Activated naive CD4-positive, alpha-beta T cell treated with anti-CD3 and anti-CD28 coated beads, Interleukin-2, amount 10 ng/mL, durations not matched to agents 7 days and 5 days (primary cell): ENCODE data around the gene CACNA2D3.

Experiments
- CTCF ChIA-PET: fragments of 350-600 bp; sonication (Branson Sonifier 250); formaldehyde crosslinking; loops from one replicate; lab custom pipeline; 2021; ENCODE audit warnings: antibody characterized with exemption; lab: Charles Lee
- DNase-seq: peaks from one replicate; pipeline ENCODE4 v3.0.0-alpha.2; 2020
- H3K27ac Mint-ChIP-seq: one replicate; pipeline ENCODE4 v1.8.0; 2021; ENCODE audit warnings: mild to moderate bottlenecking, moderate library complexity, mixed read lengths
- H3K27me3 Mint-ChIP-seq: one replicate; pipeline ENCODE4 v1.8.0; 2021; ENCODE audit warnings: mild to moderate bottlenecking, mixed read lengths
- H3K36me3 Mint-ChIP-seq: one replicate; pipeline ENCODE4 v1.8.0; 2021; ENCODE audit warnings: mixed read lengths
- H3K4me1 Mint-ChIP-seq: one replicate; pipeline ENCODE4 v1.8.0; 2021; ENCODE audit warnings: mixed read lengths
- H3K4me3 Mint-ChIP-seq: one replicate; pipeline ENCODE4 v1.8.0; 2021; ENCODE audit warnings: mild to moderate bottlenecking, moderate library complexity, mixed read lengths
- H3K9me3 Mint-ChIP-seq: one replicate; pipeline ENCODE4 v1.8.0; 2021; ENCODE audit warnings: mixed read lengths

Gene CACNA2D3

GRCh38 chr3:54120657-54121413 lies 1.5 kb upstream of the CACNA2D3 start:
- Mint-ChIP-seq H3K4me1 (peaks cover 3% of the 10 kb centered on the region), H3K9me3 (peaks cover 5% of the 10 kb centered on the region), H3K36me3 (no peaks in the 10 kb centered on the region), H3K27ac (no peak overlapping the region), H3K4me3 (no peak overlapping the region), H3K27me3 (peaks cover 73% of the 10 kb centered on the region)
- CTCF ChIA-PET: no interaction called here
- no peak for DNase-seq

- Mint-ChIP-seq H3K4me1 (peaks cover 3% of the 10 kb centered on the region), H3K27me3 (peaks cover 72% of the 10 kb centered on the region), H3K27ac (no peak overlapping the region), H3K4me3 (no peak overlapping the region), H3K36me3 (no peaks in the 10 kb centered on the region), H3K9me3 (no peaks in the 10 kb centered on the region)
- CTCF ChIA-PET: no interaction called here
- no peak for DNase-seq
These were observed 683 bp upstream of the CACNA2D3 start for GRCh38 chr3:54121414-54122323.

- H3K4me3 Mint-ChIP-seq: no peak overlapping the region
- no peak overlapping the region for H3K27ac Mint-ChIP-seq
- no peak for DNase-seq
- peaks cover 3% of the 10 kb centered on the region for H3K4me1 Mint-ChIP-seq
- no peaks in the 10 kb centered on the region for H3K36me3 Mint-ChIP-seq
- CTCF ChIA-PET: no interaction called here
- H3K9me3 Mint-ChIP-seq: no peaks in the 10 kb centered on the region
- H3K27me3 Mint-ChIP-seq: peaks cover 64% of the 10 kb centered on the region
These were observed 837 bp downstream of the CACNA2D3 start for GRCh38 chr3:54123003-54123775.

GRCh38 chr3:54123776-54124196 lies 1.4 kb downstream of the CACNA2D3 start:
- no peaks in the 10 kb centered on the region for H3K36me3 Mint-ChIP-seq
- no peak for DNase-seq
- no peak overlapping the region for H3K4me3 Mint-ChIP-seq
- CTCF ChIA-PET: no interaction called here
- H3K27ac Mint-ChIP-seq: no peak overlapping the region
- peaks cover 3% of the 10 kb centered on the region for H3K4me1 Mint-ChIP-seq
- H3K27me3 Mint-ChIP-seq: peaks cover 64% of the 10 kb centered on the region
- H3K9me3 Mint-ChIP-seq: no peaks in the 10 kb centered on the region

- H3K9me3 Mint-ChIP-seq: no peaks in the 10 kb centered on the region
These were observed 2.9 kb downstream of the CACNA2D3 start for GRCh38 chr3:54125300-54125699.

DNA sequence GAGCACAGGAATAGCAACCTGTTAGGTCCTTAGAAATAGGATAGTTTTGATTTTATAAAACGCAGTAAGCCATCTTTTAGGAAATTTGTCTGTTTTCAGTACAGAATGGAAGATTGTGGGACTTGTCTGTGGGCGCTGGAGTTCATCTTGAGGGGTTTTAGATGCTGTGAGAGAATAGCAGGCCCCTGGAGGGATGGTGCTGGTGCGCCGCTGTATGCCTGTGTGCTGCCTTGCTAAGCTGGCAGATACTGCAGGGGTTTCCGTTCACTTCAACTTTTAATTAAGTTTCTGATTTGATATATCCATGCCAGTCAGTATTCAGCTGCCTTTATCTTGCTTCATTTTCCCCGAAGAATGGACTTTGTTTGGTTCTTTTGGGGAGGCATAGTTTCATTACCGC lies 4.2 kb downstream of the CACNA2D3 start:
- Mint-ChIP-seq H3K4me3 (no peak overlapping the region), H3K9me3 (no peaks in the 10 kb centered on the region), H3K4me1 (peaks cover 3% of the 10 kb centered on the region), H3K27ac (no peak overlapping the region), H3K27me3 (peaks cover 36% of the 10 kb centered on the region), H3K36me3 (no peaks in the 10 kb centered on the region)
- DNase-seq: no peak
- CTCF ChIA-PET: no interaction called here

More at GRCh38 chr3:54125300-54125699, 2.9 kb downstream of the CACNA2D3 start:
- CTCF ChIA-PET: no interaction called here
- Mint-ChIP-seq H3K4me3 (no peak overlapping the region), H3K36me3 (no peaks in the 10 kb centered on the region), H3K27ac (no peak overlapping the region), H3K4me1 (peaks cover 3% of the 10 kb centered on the region), H3K27me3 (peaks cover 48% of the 10 kb centered on the region)
- DNase-seq: no peak

DNA sequence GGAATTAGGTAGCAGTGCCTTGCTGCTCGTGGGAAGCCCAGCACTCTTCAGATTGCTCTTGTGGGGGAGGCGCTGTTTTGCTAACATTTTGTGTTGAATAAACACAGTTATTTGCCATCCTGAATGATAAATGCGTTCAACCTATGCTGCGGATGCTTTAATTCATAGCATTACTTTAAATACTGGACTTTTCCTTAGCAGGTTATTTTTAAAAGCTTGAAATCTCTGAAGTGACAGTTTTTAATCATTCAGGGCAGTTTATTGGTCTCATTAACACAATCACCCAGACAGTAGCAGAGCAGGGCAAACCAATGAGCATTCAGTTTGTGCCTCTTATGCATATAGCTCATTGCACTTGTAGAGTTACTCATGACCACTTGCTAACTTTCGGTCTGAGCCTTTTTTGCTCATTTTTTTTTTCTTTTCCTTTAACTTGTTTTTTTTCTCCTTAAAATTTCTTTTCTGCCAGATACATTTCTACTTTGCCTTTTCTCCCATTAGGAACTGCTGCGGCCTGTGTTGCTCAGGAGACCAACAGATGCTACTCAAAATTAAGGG lies 5.2 kb downstream of the CACNA2D3 start:
- no peaks in the 10 kb centered on the region for H3K9me3 Mint-ChIP-seq
- no peak for DNase-seq
- peaks cover 30% of the 10 kb centered on the region for H3K27me3 Mint-ChIP-seq
- no peaks in the 10 kb centered on the region for H3K36me3 Mint-ChIP-seq
- H3K27ac Mint-ChIP-seq: no peak overlapping the region
- peaks cover 3% of the 10 kb centered on the region for H3K4me1 Mint-ChIP-seq
- CTCF ChIA-PET: no interaction called here
- H3K4me3 Mint-ChIP-seq: no peak overlapping the region

- H3K36me3 Mint-ChIP-seq: no peaks in the 10 kb centered on the region
- H3K4me3 Mint-ChIP-seq: no peak overlapping the region
- no peaks in the 10 kb centered on the region for H3K4me1 Mint-ChIP-seq
- H3K27ac Mint-ChIP-seq: no peak overlapping the region
- H3K9me3 Mint-ChIP-seq: no peaks in the 10 kb centered on the region
- H3K27me3 Mint-ChIP-seq: peaks cover 4% of the 10 kb centered on the region
- no peak for DNase-seq
- CTCF ChIA-PET: no interaction called here
These were observed 8.8 kb downstream of the CACNA2D3 start for GRCh38 chr3:54131026-54131605.

GRCh38 chr3:54131890-54132289 lies 9.5 kb downstream of the CACNA2D3 start:
- Mint-ChIP-seq H3K9me3 (no peaks in the 10 kb centered on the region), H3K4me3 (no peak overlapping the region), H3K27ac (no peak overlapping the region), H3K27me3 (no peaks in the 10 kb centered on the region), H3K4me1 (no peaks in the 10 kb centered on the region), H3K36me3 (no peaks in the 10 kb centered on the region)
- CTCF ChIA-PET: no interaction called here
- DNase-seq: no peak

DNA sequence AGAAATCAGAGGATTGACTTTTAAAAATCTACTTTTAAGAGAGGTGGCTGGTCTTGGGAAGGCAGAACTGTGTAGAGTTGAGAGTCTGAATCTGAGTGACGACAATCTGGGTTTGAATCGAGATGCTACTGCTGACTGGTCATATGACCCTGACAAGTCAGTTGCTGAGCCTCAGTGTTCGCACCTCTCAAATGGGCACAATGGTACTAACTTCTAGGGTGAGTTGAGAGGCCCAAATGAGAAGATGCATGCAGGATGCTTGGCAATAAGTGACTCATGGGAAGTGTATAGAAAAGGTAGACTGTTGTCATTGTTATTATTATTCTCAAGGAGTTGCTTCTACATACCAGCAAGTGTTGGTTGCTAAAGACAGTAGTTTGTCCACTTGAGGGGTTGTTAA lies 10.3 kb downstream of the CACNA2D3 start:
- no peak for DNase-seq
- Mint-ChIP-seq H3K36me3 (no peaks in the 10 kb centered on the region), H3K4me3 (no peak overlapping the region), H3K4me1 (no peaks in the 10 kb centered on the region), H3K9me3 (no peaks in the 10 kb centered on the region), H3K27ac (no peak overlapping the region), H3K27me3 (no peaks in the 10 kb centered on the region)
- CTCF ChIA-PET: no interaction called here

DNA sequence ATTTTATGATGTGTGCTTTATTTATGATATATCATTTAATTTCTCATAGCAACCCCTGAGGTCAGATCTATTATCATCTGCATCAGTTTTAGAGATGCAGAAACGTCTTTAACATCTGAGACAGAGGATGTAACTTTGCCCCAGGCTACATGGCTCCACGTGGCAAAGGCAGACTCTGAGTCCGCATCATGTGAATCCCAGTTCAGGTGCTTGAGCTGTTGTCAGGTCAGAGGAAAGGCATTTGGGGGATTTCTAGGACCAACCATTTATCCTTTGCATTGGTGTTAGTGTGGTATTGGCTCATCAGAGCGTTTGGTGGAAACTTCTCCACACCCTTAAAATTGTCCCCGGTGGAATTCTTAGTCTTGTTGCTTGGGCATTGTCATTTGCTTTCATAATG lies 10.8 kb downstream of the CACNA2D3 start:
- H3K4me1 Mint-ChIP-seq: no peaks in the 10 kb centered on the region
- H3K36me3 Mint-ChIP-seq: no peaks in the 10 kb centered on the region
- H3K27ac Mint-ChIP-seq: no peak overlapping the region
- H3K9me3 Mint-ChIP-seq: no peaks in the 10 kb centered on the region
- H3K4me3 Mint-ChIP-seq: no peak overlapping the region
- no peaks in the 10 kb centered on the region for H3K27me3 Mint-ChIP-seq
- CTCF ChIA-PET: no interaction called here
- DNase-seq: no peak

- no peaks in the 10 kb centered on the region for H3K9me3 Mint-ChIP-seq
- H3K36me3 Mint-ChIP-seq: no peaks in the 10 kb centered on the region
- CTCF ChIA-PET: no interaction called here
- DNase-seq: no peak
- no peaks in the 10 kb centered on the region for H3K4me1 Mint-ChIP-seq
- H3K27ac Mint-ChIP-seq: no peak overlapping the region
- H3K27me3 Mint-ChIP-seq: no peaks in the 10 kb centered on the region
- H3K4me3 Mint-ChIP-seq: no peak overlapping the region
These were observed 11.8 kb downstream of the CACNA2D3 start for GRCh38 chr3:54134155-54134554.

DNA sequence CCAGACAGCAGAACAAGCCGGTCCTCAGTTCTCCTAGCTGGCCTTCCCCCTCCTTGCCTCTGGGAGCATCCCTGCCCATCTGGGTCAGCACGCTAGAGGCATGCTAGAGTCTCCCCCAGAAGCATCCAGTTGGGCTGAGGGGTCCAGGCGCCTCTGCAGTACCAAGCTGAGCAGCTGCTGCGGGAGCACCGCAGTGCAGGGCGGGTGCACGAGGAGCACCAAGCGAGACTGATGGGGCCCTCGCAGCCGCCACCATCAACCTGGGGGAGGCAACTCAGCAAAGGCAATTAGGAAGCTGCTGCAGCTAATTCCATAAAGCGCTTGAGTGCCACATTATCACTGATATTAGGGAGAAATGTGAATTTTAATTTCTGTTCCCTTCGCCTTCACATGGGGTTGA lies 12.4 kb downstream of the CACNA2D3 start:
- Mint-ChIP-seq H3K27ac (no peak overlapping the region), H3K4me1 (no peaks in the 10 kb centered on the region), H3K4me3 (no peak overlapping the region), H3K27me3 (no peaks in the 10 kb centered on the region), H3K36me3 (no peaks in the 10 kb centered on the region), H3K9me3 (no peaks in the 10 kb centered on the region)
- CTCF ChIA-PET: no interaction called here
- no peak for DNase-seq

- H3K4me3 Mint-ChIP-seq: no peak overlapping the region
- no peaks in the 10 kb centered on the region for H3K27me3 Mint-ChIP-seq
- no peaks in the 10 kb centered on the region for H3K4me1 Mint-ChIP-seq
- H3K9me3 Mint-ChIP-seq: no peaks in the 10 kb centered on the region
- DNase-seq: no peak
- H3K27ac Mint-ChIP-seq: no peak overlapping the region
- CTCF ChIA-PET: no interaction called here
- no peaks in the 10 kb centered on the region for H3K36me3 Mint-ChIP-seq
These were observed 15.0 kb downstream of the CACNA2D3 start for GRCh38 chr3:54137311-54137710.
